Measurements from ENCODE around the gene BPI.

DNA sequence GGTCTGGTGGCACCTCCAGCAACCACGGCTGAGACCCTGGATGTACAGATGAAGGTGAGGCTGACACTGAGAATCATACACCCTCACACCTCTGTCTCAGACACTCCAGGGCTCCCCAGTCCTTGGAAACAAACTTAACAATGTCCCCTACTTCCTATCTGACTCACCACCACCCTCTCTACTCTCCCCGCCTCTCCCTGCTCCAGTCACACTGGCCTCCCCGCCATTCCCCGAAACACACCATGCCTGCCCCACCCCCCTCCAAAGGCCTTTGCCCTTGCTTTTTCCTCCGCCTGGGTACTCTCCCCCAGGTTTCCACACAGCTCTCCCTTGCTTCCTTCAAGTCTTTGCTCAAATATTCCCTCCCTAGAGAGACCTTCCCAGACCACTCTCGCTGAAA lies 16.3 kb downstream of the BPI start:
- TF ChIP-seq, protein P1, sequence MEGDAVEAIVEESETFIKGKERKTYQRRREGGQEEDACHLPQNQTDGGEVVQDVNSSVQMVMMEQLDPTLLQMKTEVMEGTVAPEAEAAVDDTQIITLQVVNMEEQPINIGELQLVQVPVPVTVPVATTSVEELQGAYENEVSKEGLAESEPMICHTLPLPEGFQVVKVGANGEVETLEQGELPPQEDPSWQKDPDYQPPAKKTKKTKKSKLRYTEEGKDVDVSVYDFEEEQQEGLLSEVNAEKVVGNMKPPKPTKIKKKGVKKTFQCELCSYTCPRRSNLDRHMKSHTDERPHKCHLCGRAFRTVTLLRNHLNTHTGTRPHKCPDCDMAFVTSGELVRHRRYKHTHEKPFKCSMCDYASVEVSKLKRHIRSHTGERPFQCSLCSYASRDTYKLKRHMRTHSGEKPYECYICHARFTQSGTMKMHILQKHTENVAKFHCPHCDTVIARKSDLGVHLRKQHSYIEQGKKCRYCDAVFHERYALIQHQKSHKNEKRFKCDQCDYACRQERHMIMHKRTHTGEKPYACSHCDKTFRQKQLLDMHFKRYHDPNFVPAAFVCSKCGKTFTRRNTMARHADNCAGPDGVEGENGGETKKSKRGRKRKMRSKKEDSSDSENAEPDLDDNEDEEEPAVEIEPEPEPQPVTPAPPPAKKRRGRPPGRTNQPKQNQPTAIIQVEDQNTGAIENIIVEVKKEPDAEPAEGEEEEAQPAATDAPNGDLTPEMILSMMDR (IDR thresholded peaks at IDR 0.05), result no peak
- no peak for TF ChIP-seq POLR2A (IDR thresholded peaks at IDR 0.05)

Measured in esophagus squamous epithelium (tissue), 4 donors.